Stimulated activated CD4-positive, alpha-beta T cell treated with anti-CD3 and anti-CD28 coated beads, Interleukin-4, amount 100 ng/mL, for 48 hours (primary cell): Measurements from ENCODE around the gene CAVIN1.
"Not testable (repeated sequence)": the region's sequence is repeated elsewhere in the genome, so short reads cannot be mapped to it uniquely, and the experiment has no call there.

Experiments used
- DNase-seq, 2 donors: peaks; one replicate each; pipeline ENCODE4 v3.0.0-alpha.2; 2020; ENCODE audit warnings: low read depth in 2 of 2

The CAVIN1 gene

GRCh38 chr17:42405963-42406495 is 17.0 kb downstream of the CAVIN1 start:
- DNase-seq, result peak; percentile 71 to 82

GRCh38 chr17:42405076-42405475 is 18.0 kb downstream of the CAVIN1 start:
- DNase-seq, result no peak

- DNase-seq, result no peak
These were observed 18.6 kb downstream of the CAVIN1 start for GRCh38 chr17:42404326-42405055.

DNA sequence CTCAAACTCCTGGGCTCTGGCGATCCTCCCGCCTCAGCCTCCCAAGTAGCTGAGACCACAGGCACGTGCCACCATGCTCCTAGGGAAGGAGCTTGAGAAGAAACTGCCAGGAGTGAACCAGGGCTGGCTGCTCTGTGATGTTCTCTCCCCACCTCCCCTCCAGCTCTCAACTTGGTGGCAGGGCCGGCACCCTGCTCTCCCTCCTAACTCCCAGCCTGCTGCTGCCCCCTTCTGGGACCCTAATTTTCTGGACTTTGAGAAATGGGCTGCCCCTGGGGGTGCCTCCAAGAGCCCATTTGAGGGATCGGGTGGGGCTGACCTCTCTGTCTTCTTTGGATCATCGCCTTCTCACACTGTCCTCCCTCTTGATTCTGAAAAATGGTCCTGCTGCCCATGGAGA is 19.9 kb downstream of the CAVIN1 start:
- DNase-seq, result peak; percentile 37 to 38

DNA sequence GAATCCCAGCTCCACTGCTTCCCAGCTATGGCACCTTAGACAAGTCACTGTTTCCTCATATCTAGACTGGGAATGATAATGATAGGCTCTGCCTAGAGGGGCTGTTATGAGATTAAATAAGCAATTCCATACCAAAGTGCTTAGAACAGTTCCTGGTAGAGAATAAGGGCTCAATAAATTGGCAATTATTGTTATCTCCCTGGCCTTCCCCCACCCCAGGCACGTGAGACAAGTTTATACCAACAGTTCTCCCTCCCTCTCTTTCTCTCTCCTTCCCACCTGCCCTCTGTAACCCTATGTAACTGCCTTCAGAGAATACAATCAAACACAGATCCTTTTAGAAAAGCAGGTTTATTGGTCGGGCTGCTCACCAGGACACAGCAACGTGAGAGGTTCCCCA is 20.9 kb downstream of the CAVIN1 start:
- no peak for DNase-seq

GRCh38 chr17:42400844-42401375 is 22.1 kb downstream of the CAVIN1 start:
- DNase-seq, result not testable (repeated sequence)

GRCh38 chr17:42399948-42400843 is 22.9 kb downstream of the CAVIN1 start:
- no peak for DNase-seq

GRCh38 chr17:42399121-42399520 is 23.9 kb downstream of the CAVIN1 start:
- DNase-seq, result no peak

- DNase-seq, result not testable (repeated sequence)
These were observed 27.5 kb downstream of the CAVIN1 start for GRCh38 chr17:42395601-42396000.

- DNase-seq, result no peak
These were observed 28.2 kb downstream of the CAVIN1 start for GRCh38 chr17:42394838-42395237.

DNA sequence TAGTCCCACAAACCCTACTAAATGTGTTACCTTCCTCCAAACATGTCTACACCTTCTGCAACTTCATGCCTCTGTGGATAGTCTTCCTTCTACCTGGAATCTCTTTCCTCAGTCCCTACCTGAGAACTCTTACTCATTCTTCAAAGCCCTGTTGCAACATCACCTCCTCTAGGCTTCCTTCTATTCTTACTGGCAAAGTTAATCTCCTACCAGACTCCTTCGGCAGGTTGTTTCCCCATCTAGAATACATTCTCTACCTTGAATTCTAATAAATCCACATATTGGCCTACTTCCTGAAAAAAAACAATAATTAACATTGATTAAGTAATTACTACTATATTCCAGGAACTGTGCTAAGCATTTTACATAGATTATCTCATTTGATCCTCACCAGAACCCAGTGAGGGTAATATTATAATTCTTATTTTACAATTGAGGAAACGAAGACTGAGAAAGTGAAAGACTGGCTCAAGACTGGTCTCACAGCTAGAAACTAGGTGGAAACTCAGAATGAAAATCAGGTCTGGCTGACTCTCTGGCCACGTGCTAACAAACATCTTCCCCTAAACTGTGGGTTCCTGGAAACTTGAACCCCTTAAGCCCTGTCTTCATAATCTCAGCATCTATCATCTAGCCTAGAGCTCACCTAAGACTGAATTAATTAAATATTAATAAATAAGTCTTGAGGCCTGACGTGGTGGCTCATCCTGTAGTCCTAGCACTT is 30.2 kb downstream of the CAVIN1 start:
- DNase-seq, result no peak

GRCh38 chr17:42391439-42391838 is 31.6 kb downstream of the CAVIN1 start:
- DNase-seq, result not testable (repeated sequence)

- no peak for DNase-seq
These were observed 33.2 kb downstream of the CAVIN1 start for GRCh38 chr17:42389899-42390298.

- DNase-seq, result no peak
These were observed 34.0 kb downstream of the CAVIN1 start for GRCh38 chr17:42389135-42389417.

DNA sequence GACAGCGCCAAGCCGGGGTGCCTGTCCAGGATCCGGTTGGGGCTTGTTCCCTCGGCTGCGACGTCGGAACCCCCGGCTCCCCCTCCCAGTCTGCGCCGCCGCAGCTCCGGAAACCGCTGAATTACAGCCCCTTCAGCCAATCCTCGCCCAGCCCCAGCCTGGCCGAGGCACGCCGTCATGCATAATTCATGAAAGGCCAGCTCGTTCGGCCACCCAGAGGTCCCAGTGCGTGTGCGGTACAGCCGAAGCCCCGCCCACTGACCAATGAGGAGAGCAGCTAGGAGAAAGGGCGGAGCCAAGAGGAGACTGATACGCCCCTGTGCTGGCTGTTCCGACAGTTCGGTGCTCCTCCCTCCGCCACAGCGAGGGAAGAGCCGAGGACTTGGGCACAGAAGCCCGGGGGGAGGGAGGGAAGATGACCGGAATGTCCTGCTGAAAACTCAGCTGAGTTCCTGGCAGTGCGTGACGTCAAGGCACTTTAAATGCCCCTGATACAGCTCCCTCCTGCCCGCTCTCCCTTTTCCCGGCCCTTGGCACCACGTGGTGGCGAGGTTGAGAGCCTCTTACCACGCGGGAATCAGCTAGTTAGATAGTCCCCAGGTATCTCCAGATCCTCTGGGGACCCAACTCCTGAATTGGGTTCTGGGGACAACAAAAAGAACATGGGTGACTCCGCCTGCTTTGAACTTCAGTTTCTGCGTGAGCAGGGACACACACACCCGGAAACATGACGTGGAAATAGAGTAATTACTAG is 34.5 kb downstream of the CAVIN1 start, which contains the start of gene STAT3:
TSS of gene STAT3 (minus strand) at position 62 of the 754 bp plus-strand sequence. CDS start 39,926 bp downstream, outside the sequence.
- DNase-seq, result peak; percentile 100

GRCh38 chr17:42387661-42388380 is 35.2 kb downstream of the CAVIN1 start:
- no peak for DNase-seq

GRCh38 chr17:42386777-42387657 is 36.0 kb downstream of the CAVIN1 start:
- DNase-seq, result no peak

DNA sequence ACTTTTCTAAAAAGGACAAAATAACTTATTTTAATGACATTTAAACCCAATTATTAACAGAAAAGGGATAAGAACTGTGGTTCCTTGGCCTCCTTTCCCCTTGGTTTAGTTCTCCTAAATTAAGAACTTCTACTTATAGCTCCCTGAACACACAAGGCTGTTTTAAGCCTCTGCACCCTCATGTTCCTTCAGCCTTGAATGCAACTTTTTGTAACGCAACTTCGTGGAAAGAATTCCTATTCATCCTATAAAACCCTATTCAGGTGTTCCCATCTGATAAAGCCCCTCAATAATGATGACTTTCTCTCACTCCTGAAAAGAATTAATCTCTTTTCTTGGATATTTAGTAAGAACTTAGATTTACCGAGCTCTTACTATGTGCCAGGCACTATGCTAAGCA is 41.2 kb downstream of the CAVIN1 start:
- no peak for DNase-seq

GRCh38 chr17:42380935-42381334 is 42.1 kb downstream of the CAVIN1 start:
- no peak for DNase-seq
